ENCODE data around the gene ZNF397.

Gene ZNF397

GRCh38 chr18:35248429-35248828 lies 7.6 kb downstream of the ZNF397 start:
- no peak overlapping the region for H3K9ac ChIP-seq (ENCODE audit: low read depth, low read length, poor library complexity, severe bottlenecking)
- H3K36me3 ChIP-seq (ENCODE audit: insufficient read depth, low read length): peaks cover 42% of the 10 kb centered on the region
- peaks cover 11% of the 10 kb centered on the region; the same call in 1 of the 2 replicates for H3K9me3 ChIP-seq (ENCODE audit: insufficient read depth, low read depth, low read length)
- no peaks in the 10 kb centered on the region for H4K20me1 ChIP-seq (ENCODE audit: insufficient read depth, low read length, poor library complexity, severe bottlenecking)
- TF ChIP-seq CTCF (conservative IDR thresholded peaks at IDR 0.05; ENCODE audit: low read length) (no peak), EZH2phosphoT487 (IDR thresholded peaks at IDR 0.05; ENCODE audit: borderline replicate concordance) (no peak)
- H3K4me3 ChIP-seq (ENCODE audit: low read length, poor library complexity, severe bottlenecking): no peak overlapping the region
- no peaks in the 10 kb centered on the region for H3K27me3 ChIP-seq (ENCODE audit: insufficient read depth, low read length, poor library complexity, severe bottlenecking)
- no peaks in the 10 kb centered on the region; the same call in 1 of the 2 replicates for H3F3A ChIP-seq (ENCODE audit: low read depth)
- no peaks in the 10 kb centered on the region; the same call in 1 of the 2 replicates for H3K79me2 ChIP-seq (ENCODE audit: insufficient read depth, low read length)
- H3K4me2 ChIP-seq (ENCODE audit: low read depth, low read length, poor library complexity, severe bottlenecking): no peak overlapping the region
- H2AFZ ChIP-seq (ENCODE audit: low read length): no peak overlapping the region
- no peaks in the 10 kb centered on the region for H3K9me2 ChIP-seq (replicated peaks; ENCODE audit: low read depth, low read length)
- H3K4me1 ChIP-seq (ENCODE audit: insufficient read depth, low read length, poor library complexity, severe bottlenecking): no peaks in the 10 kb centered on the region

DNA sequence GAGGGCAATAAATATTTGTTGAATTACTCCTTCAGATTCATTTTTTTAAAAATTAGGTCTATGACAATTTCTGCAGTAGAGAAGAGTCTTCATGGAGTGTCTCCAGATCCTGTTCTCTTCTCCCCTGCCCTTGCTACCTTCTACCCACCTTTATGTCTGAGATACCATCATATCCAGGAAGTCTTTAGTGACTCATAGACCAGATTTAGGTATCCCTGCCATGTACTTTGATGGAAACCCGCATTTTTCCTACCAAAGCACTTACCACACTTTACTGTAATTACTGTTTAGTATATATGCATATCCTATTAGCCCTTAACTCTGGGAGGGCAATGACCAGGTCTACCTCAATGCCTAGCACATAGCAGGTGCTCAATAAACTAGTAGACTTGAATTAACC lies 11.6 kb downstream of the ZNF397 start:
- no peak overlapping the region for H3K4me3 ChIP-seq (ENCODE audit: low read length, poor library complexity, severe bottlenecking)
- TF ChIP-seq CTCF (conservative IDR thresholded peaks at IDR 0.05; ENCODE audit: low read length) (no peak), EZH2phosphoT487 (IDR thresholded peaks at IDR 0.05; ENCODE audit: borderline replicate concordance) (no peak)
- peaks cover 5% of the 10 kb centered on the region; the same call in 1 of the 2 replicates for H3K36me3 ChIP-seq (ENCODE audit: insufficient read depth, low read length)
- no peaks in the 10 kb centered on the region for H3K79me2 ChIP-seq (ENCODE audit: insufficient read depth, low read length)
- H3K9me3 ChIP-seq (ENCODE audit: insufficient read depth, low read depth, low read length): peaks cover 13% of the 10 kb centered on the region; the same call in 1 of the 2 replicates
- no peak overlapping the region for H3K9ac ChIP-seq (ENCODE audit: low read depth, low read length, poor library complexity, severe bottlenecking)
- no peaks in the 10 kb centered on the region for H3K27me3 ChIP-seq (ENCODE audit: insufficient read depth, low read length, poor library complexity, severe bottlenecking)
- H3K9me2 ChIP-seq (replicated peaks; ENCODE audit: low read depth, low read length): no peaks in the 10 kb centered on the region
- H4K20me1 ChIP-seq (ENCODE audit: insufficient read depth, low read length, poor library complexity, severe bottlenecking): no peaks in the 10 kb centered on the region
- no peaks in the 10 kb centered on the region; the same call in 1 of the 2 replicates for H3F3A ChIP-seq (ENCODE audit: low read depth)
- no peak overlapping the region for H2AFZ ChIP-seq (ENCODE audit: low read length)
- no peaks in the 10 kb centered on the region for H3K4me1 ChIP-seq (ENCODE audit: insufficient read depth, low read length, poor library complexity, severe bottlenecking)
- no peak overlapping the region for H3K4me2 ChIP-seq (ENCODE audit: low read depth, low read length, poor library complexity, severe bottlenecking)

GRCh38 chr18:35253655-35254287 lies 12.9 kb downstream of the ZNF397 start:
- no peak overlapping the region for H3K4me2 ChIP-seq (ENCODE audit: low read depth, low read length, poor library complexity, severe bottlenecking)
- no peaks in the 10 kb centered on the region for H3K79me2 ChIP-seq (ENCODE audit: insufficient read depth, low read length)
- H2AFZ ChIP-seq (ENCODE audit: low read length): no peak overlapping the region
- H3F3A ChIP-seq (ENCODE audit: low read depth): no peaks in the 10 kb centered on the region; the same call in 1 of the 2 replicates
- H3K27me3 ChIP-seq (ENCODE audit: insufficient read depth, low read length, poor library complexity, severe bottlenecking): no peaks in the 10 kb centered on the region
- no peaks in the 10 kb centered on the region for H3K36me3 ChIP-seq (ENCODE audit: insufficient read depth, low read length)
- no peaks in the 10 kb centered on the region for H4K20me1 ChIP-seq (ENCODE audit: insufficient read depth, low read length, poor library complexity, severe bottlenecking)
- no peaks in the 10 kb centered on the region for H3K9me2 ChIP-seq (replicated peaks; ENCODE audit: low read depth, low read length)
- H3K4me3 ChIP-seq (ENCODE audit: low read length, poor library complexity, severe bottlenecking): no peak overlapping the region
- H3K9me3 ChIP-seq (ENCODE audit: insufficient read depth, low read depth, low read length): peaks cover 13% of the 10 kb centered on the region; the same call in 1 of the 2 replicates
- TF ChIP-seq CTCF (conservative IDR thresholded peaks at IDR 0.05; ENCODE audit: low read length): no peak
- TF ChIP-seq EZH2phosphoT487 (IDR thresholded peaks at IDR 0.05; ENCODE audit: borderline replicate concordance): no peak
- H3K9ac ChIP-seq (ENCODE audit: low read depth, low read length, poor library complexity, severe bottlenecking): no peak overlapping the region
- H3K4me1 ChIP-seq (ENCODE audit: insufficient read depth, low read length, poor library complexity, severe bottlenecking): no peaks in the 10 kb centered on the region

All from Loucy (cell line).